Small intestine (tissue), 7 donors: ENCODE results near the gene PLCL1. TPM values are rescaled to one million over a fixed set of nuclear protein-coding genes. Genes with fewer than 3 reads are reported as not detected.
A peak's percentile ranks its signal among the peaks of the same experiment; 100 is the strongest.

Experiments used
- DNase-seq, 2 donors: peaks; one replicate each; pipeline versions ENCODE4 v3.0.0 to v3.0.0-alpha.2; 2013
- FAIRE-seq: peaks from 2 replicates; lab custom pipeline; 2012; peaks lifted over from hg19 to GRCh38; lab: Jason Lieb, UNC
- H3K27ac ChIP-seq, 3 donors: one replicate each; pipeline ENCODE4 v1.5.1; 2013; ENCODE audit warnings: low read length in 2 of 3, mild to moderate bottlenecking in 2 of 3, control low read depth in 1 of 3, inconsistent platforms in 1 of 3, low read depth in 1 of 3, moderate library complexity in 1 of 3
- H3K27me3 ChIP-seq, 3 donors: one replicate each; pipeline ENCODE4 v1.6.1; 2013; ENCODE audit warnings: low read length in 3 of 3, inconsistent platforms in 1 of 3; ENCODE audit not compliant: control insufficient read depth in 3 of 3, insufficient read depth in 3 of 3
- H3K36me3 ChIP-seq, 3 donors: one replicate each; pipeline ENCODE4 v1.6.1; 2013; ENCODE audit warnings: low read length in 3 of 3, inconsistent platforms in 1 of 3, low read depth in 1 of 3, mild to moderate bottlenecking in 1 of 3, moderate library complexity in 1 of 3; ENCODE audit not compliant: control insufficient read depth in 3 of 3, insufficient read depth in 2 of 3
- H3K4me1 ChIP-seq, 3 donors: one replicate each; pipeline ENCODE4 v1.6.1; 2013; ENCODE audit warnings: low read length in 2 of 3, inconsistent platforms in 1 of 3, low read depth in 1 of 3, mild to moderate bottlenecking in 1 of 3, moderate library complexity in 1 of 3; ENCODE audit not compliant: control insufficient read depth in 3 of 3, insufficient read depth in 2 of 3
- H3K4me3 ChIP-seq, 3 donors: one replicate each; pipeline ENCODE4 v1.5.1; 2013; ENCODE audit warnings: low read length in 3 of 3, control low read depth in 1 of 3, inconsistent platforms in 1 of 3, low read depth in 1 of 3, mild to moderate bottlenecking in 1 of 3, moderate library complexity in 1 of 3
- H3K9me3 ChIP-seq, 2 donors: one replicate each; pipeline ENCODE4 v1.6.1; 2013; ENCODE audit warnings: low read depth in 1 of 2, low read length in 1 of 2; ENCODE audit not compliant: control insufficient read depth in 2 of 2, insufficient read depth in 1 of 2
- WGBS, 3 donors: extraction: QIAGEN DNeasy Blood & Tissue Kit; methylation state at CpG; one replicate each; pipeline ENCODE4 v1.1.7; 2013; 5-methylcytosine and 5-hydroxymethylcytosine counted together
- polyA plus RNA-seq, 4 donors: library from polyadenylated mRNA; stranded (reverse) in 3 of 4; unstranded in 1 of 4; fragments of 200-250 nt in 3 of 4; fragments of 120-200 nt in 1 of 4; gene quantifications; one replicate each; pipeline versions ENCODE4 v1.2.1 to v1.2.3, GENCODE V29; 2013
- donor health status: healthy with polysubstance abuse.
- donor health status: control.
- donor health status: control.
- donor health status: Bipolar disorder and iron deficiency.
- donor health status: healthy.

Gene PLCL1
- polyA plus RNA-seq, 4 donors = 0.58 to 2.3 (median 0.81) TPM; not detected in 1

- H3K27ac ChIP-seq = no peak overlapping the region
- DNase-seq = peak; percentile 43 to 49
- FAIRE-seq = no peak
- peaks cover 0 to 40% (median 3%) of the 10 kb centered on the region in 3 donors for H3K27me3 ChIP-seq
- H3K36me3 ChIP-seq = no peaks in the 10 kb centered on the region
- H3K4me1 ChIP-seq = peaks cover 0 to 8% (median 6%) of the 10 kb centered on the region in 3 donors
- 20 to 25% (median 23%) methylated on average over 2 of the region's 2 CpGs for WGBS, 3 donors
- H3K4me3 ChIP-seq = no peak overlapping the region
- no peaks in the 10 kb centered on the region for H3K9me3 ChIP-seq
Measured at GRCh38 chr2:197803033-197803444, 1.4 kb upstream of the PLCL1 start.

- FAIRE-seq = no peak
Measured at GRCh38 chr2:197804758-197805714, 643 bp downstream of the PLCL1 start.

GRCh38 chr2:197805715-197806633, 1.6 kb downstream of the PLCL1 start:
- peaks cover 0 to 36% (median under 1%) of the 10 kb centered on the region in 3 donors for H3K27me3 ChIP-seq
- no peak overlapping the region for H3K27ac ChIP-seq
- no peak for DNase-seq

More at GRCh38 chr2:197804758-197805714, 643 bp downstream of the PLCL1 start:
- H3K36me3 ChIP-seq = no peaks in the 10 kb centered on the region
- peaks cover 0 to 8% (median 6%) of the 10 kb centered on the region in 3 donors for H3K4me1 ChIP-seq
- peak overlapping the region in 1 of 3 donors; percentile 54 for H3K27ac ChIP-seq
- WGBS, 3 donors = 1 to 2% (median 2%) methylated on average over 78 to 92 of the region's 92 CpGs
- H3K4me3 ChIP-seq = peak overlapping the region; percentile 51 to 74 (median 67)
- DNase-seq = peak in 1 of 2 donors; percentile 22
- no peaks in the 10 kb centered on the region for H3K9me3 ChIP-seq
- H3K27me3 ChIP-seq = peaks cover 0 to 38% (median 3%) of the 10 kb centered on the region in 3 donors

DNA sequence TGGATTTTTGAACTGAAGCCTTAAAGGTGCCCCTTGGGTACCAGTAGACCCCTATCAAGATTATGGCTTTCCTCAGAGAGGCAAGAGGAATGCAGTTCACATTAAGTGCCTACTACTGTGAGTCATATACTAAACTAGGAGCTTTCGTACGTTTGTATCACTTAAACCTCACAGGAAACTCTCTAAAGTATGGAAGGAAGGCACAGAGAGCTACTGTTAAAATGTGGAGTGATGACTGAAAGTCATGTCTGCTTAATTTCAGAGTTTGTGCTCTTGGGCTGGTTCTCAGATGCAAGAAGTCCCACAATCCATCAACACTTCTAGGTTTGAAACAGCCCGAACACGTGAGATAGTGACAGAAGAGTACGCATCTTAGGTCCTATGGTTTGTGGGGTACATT, 4.7 kb downstream of the PLCL1 start:
- no peaks in the 10 kb centered on the region for H3K36me3 ChIP-seq
- peaks cover 0 to 2% (median under 1%) of the 10 kb centered on the region in 3 donors for H3K4me1 ChIP-seq
- H3K27ac ChIP-seq = no peak overlapping the region
- no peak for FAIRE-seq
- no peak for DNase-seq
- H3K9me3 ChIP-seq = no peaks in the 10 kb centered on the region
- 86 to 90% (median 88%) methylated on average over 5 of the region's 5 CpGs for WGBS, 3 donors
- peaks cover 0 to 29% (median 0%) of the 10 kb centered on the region in 3 donors for H3K27me3 ChIP-seq
- H3K4me3 ChIP-seq = no peak overlapping the region

More at GRCh38 chr2:197805715-197806633, 1.6 kb downstream of the PLCL1 start:
- no peaks in the 10 kb centered on the region for H3K36me3 ChIP-seq
- H3K9me3 ChIP-seq = no peaks in the 10 kb centered on the region
- FAIRE-seq = no peak
- peak overlapping the region in 1 of 3 donors; percentile 51 for H3K4me3 ChIP-seq
- peaks cover 0 to 8% (median 6%) of the 10 kb centered on the region in 3 donors for H3K4me1 ChIP-seq
- WGBS, 3 donors = 30 to 38% (median 33%) methylated on average over 11 of the region's 11 CpGs

- Histone ChIP-seq H3K27ac (no peak overlapping the region), H3K4me1 (no peaks in the 10 kb centered on the region), H3K27me3 (peaks cover 0 to 23% (median 0%) of the 10 kb centered on the region in 3 donors), H3K36me3 (no peaks in the 10 kb centered on the region), H3K4me3 (no peak overlapping the region), H3K9me3 (no peaks in the 10 kb centered on the region)
- DNase-seq = no peak
- FAIRE-seq = no peak
- 93 to 96% (median 93%) methylated on average over 3 of the region's 3 CpGs for WGBS, 3 donors
Measured at GRCh38 chr2:197810016-197810415, 5.6 kb downstream of the PLCL1 start.

- no peaks in the 10 kb centered on the region for H3K36me3 ChIP-seq
- peaks cover 0 to 19% (median 0%) of the 10 kb centered on the region in 3 donors for H3K27me3 ChIP-seq
- FAIRE-seq (no peak), DNase-seq (no peak)
- no peak overlapping the region for H3K27ac ChIP-seq
- no peaks in the 10 kb centered on the region for H3K4me1 ChIP-seq
- H3K4me3 ChIP-seq = no peak overlapping the region
- 24 to 66% (median 47%) methylated on average over 3 of the region's 3 CpGs for WGBS, 3 donors
- H3K9me3 ChIP-seq = no peaks in the 10 kb centered on the region
Measured at GRCh38 chr2:197810491-197810890, 6.1 kb downstream of the PLCL1 start.

GRCh38 chr2:197813093-197813787, 8.8 kb downstream of the PLCL1 start:
- H3K36me3 ChIP-seq = no peaks in the 10 kb centered on the region
- H3K27ac ChIP-seq = no peak overlapping the region
- 44 to 58% (median 45%) methylated on average over 3 of the region's 3 CpGs for WGBS, 3 donors
- no peaks in the 10 kb centered on the region for H3K9me3 ChIP-seq
- FAIRE-seq = peak; percentile 70
- DNase-seq = peak in 1 of 2 donors; percentile 18
- H3K27me3 ChIP-seq = peaks cover 0 to 12% (median 0%) of the 10 kb centered on the region in 3 donors
- H3K4me1 ChIP-seq = no peaks in the 10 kb centered on the region
- no peak overlapping the region for H3K4me3 ChIP-seq
